HepG2 (cell line): ENCODE results near the gene GMPPA. TPM values are rescaled to one million over a fixed set of nuclear protein-coding genes. Genes with fewer than 3 reads are reported as not detected.

Experiments used
- ATAD3A ChIP-seq: sonication (generic); formaldehyde crosslinking; IDR thresholded peaks from 2 replicates; pipeline ENCODE4 v1.4.0; 2020; ENCODE audit warnings: missing genetic modification reagents
- BCLAF1 ChIP-seq: fragments of 450-650 bp; IDR thresholded peaks from 2 replicates; pipeline ENCODE4 v1.6.1; 2017; ENCODE audit warnings: mild to moderate bottlenecking
- FUBP1 ChIP-seq: sonication (generic); formaldehyde crosslinking; IDR thresholded peaks from 2 replicates; pipeline ENCODE4 v1.5.1; 2020; ENCODE audit warnings: missing genetic modification reagents, mild to moderate bottlenecking, borderline replicate concordance
- IKZF5 ChIP-seq: IDR thresholded peaks from 2 replicates; pipeline ENCODE4 v1.6.1; 2018; ENCODE audit warnings: missing genetic modification reagents, mild to moderate bottlenecking, missing compliant biosample characterization
- KAT7 ChIP-seq: IDR thresholded peaks from 2 replicates; pipeline ENCODE4 v1.6.1; 2018; ENCODE audit warnings: borderline replicate concordance, missing compliant biosample characterization
- KLF13 ChIP-seq: sonication (generic); formaldehyde crosslinking; IDR thresholded peaks from 2 replicates; pipeline ENCODE4 v1.4.0; 2020; ENCODE audit warnings: mild to moderate bottlenecking, missing genetic modification reagents
- MLX ChIP-seq: IDR thresholded peaks from 2 replicates; pipeline ENCODE4 v1.6.1; 2016
- PAWR ChIP-seq: sonication (generic); formaldehyde crosslinking; IDR thresholded peaks from 2 replicates; pipeline ENCODE4 v1.4.0; 2020; ENCODE audit warnings: missing genetic modification reagents, mild to moderate bottlenecking, borderline replicate concordance
- RORA ChIP-seq: sonication (generic); formaldehyde crosslinking; IDR thresholded peaks from 2 replicates; pipeline ENCODE4 v1.5.0; 2020; ENCODE audit warnings: mild to moderate bottlenecking, missing genetic modification reagents, moderate library complexity
- SMYD3 ChIP-seq: sonication (generic); formaldehyde crosslinking; IDR thresholded peaks from 2 replicates; pipeline ENCODE4 v1.8.1; 2023; ENCODE audit warnings: mild to moderate bottlenecking, missing genetic modification reagents
- ZNF275 ChIP-seq: sonication (generic); formaldehyde crosslinking; IDR thresholded peaks from 2 replicates; pipeline ENCODE4 v1.8.0; 2022; ENCODE audit warnings: missing genetic modification reagents, mild to moderate bottlenecking, inconsistent platforms, borderline replicate concordance
- ZNF282 ChIP-seq: fragments of 450-650 bp; IDR thresholded peaks from 2 replicates; pipeline ENCODE4 v1.6.1; 2018; ENCODE audit not compliant: partially characterized antibody
- ZNF616 ChIP-seq: sonication (generic); formaldehyde crosslinking; IDR thresholded peaks from 2 replicates; pipeline ENCODE4 v1.5.0; 2020; ENCODE audit warnings: low read depth, mild to moderate bottlenecking, missing genetic modification reagents
- ZNF646 ChIP-seq: sonication (generic); formaldehyde crosslinking; IDR thresholded peaks from 2 replicates; pipeline ENCODE4 v1.9.0; 2021; ENCODE audit warnings: mild to moderate bottlenecking, missing genetic modification reagents
- polyA plus RNA-seq, 8 experiments: library from polyadenylated mRNA; depleted of rRNA in 3 of 8; stranded (reverse) in 7 of 8; unstranded in 1 of 8; fragments of >200 nt; fragmentation: Illumina TruSeq in 4 of 8; extraction: Trizol in 4 of 8; gene quantifications; 2 replicates each; pipeline versions ENCODE4 v1.2.1 to v1.2.3, GENCODE V29; 2011 to 2016; ENCODE audit warnings: low read depth in 4 of 8, missing spikeins in 1 of 8, mixed read lengths in 1 of 8; ENCODE audit not compliant: insufficient read depth in 1 of 8
- total RNA-seq, 5 experiments: library from RNA; depleted of rRNA; stranded (reverse); fragments of >200 nt; fragmentation: Illumina TruSeq; extraction: Trizol; gene quantifications; 2 replicates each; pipeline ENCODE4 v1.2.3, GENCODE V29; 2016; ENCODE audit warnings: low read depth in 1 of 5

Gene GMPPA
- total and polyA plus RNA-seq, 2 of the 13 experiments (the other 11 are each of a cell fraction or from before 2014, with no cell fraction given), result 81.1 to 106 TPM

GRCh38 chr2:219541611-219542180 is 43.0 kb downstream of the GMPPA start (continued):
- TF ChIP-seq ZNF275 (CRISPR knock-in tag), result peak; percentile 74; the same call in 1 of the 2 replicates
- TF ChIP-seq BCLAF1, result no peak
- TF ChIP-seq ZNF646 (CRISPR knock-in tag), result 0 out of 2 replicates have a peak, but pooled peaks have one; percentile 15
- TF ChIP-seq KAT7, result peak; percentile 72; the same call in 1 of the 2 replicates
- no peak for TF ChIP-seq RORA (CRISPR knock-in tag)
- no peak; the same call in 1 of the 2 replicates for TF ChIP-seq IKZF5
- TF ChIP-seq SMYD3 (CRISPR knock-in tag), result no peak
- TF ChIP-seq FUBP1 (CRISPR knock-in tag), result no peak
- TF ChIP-seq PAWR, result peak; percentile 56; the same call in 1 of the 2 replicates
- peak; percentile 51; the same call in 1 of the 2 replicates for TF ChIP-seq KLF13 (CRISPR knock-in tag)
- no peak for TF ChIP-seq ATAD3A (CRISPR knock-in tag)
- TF ChIP-seq MLX (CRISPR knock-in tag), result no peak
- TF ChIP-seq ZNF616 (CRISPR knock-in tag), result no peak
- no peak for TF ChIP-seq ZNF282
